Body of pancreas (tissue), 4 donors: ENCODE data around the gene KIAA0040. TPM values are rescaled to one million over a fixed set of nuclear protein-coding genes. Genes with fewer than 3 reads are reported as not detected.

ENCODE experiments used
- ATAC-seq: fragments of 150-250 bp; one replicate; pipeline ENCODE4 v1.9.1; 2016
- DNase-seq, 4 donors: peaks; one replicate each; pipeline ENCODE4 v3.0.0-alpha.2; 2019
- H3K27ac ChIP-seq, 4 donors: fragments of 200-600 bp; sonication (generic); 1 replicate in 3 of 4; 2 replicates in 1 of 4; pipeline versions ENCODE4 v1.5.1 to v1.6.1; 2016 to 2019; ENCODE audit warnings: mild to moderate bottlenecking in 1 of 4, mixed read lengths in 1 of 4, moderate library complexity in 1 of 4
- H3K27me3 ChIP-seq, 2 donors: fragments of 200-600 bp; sonication (generic); one replicate each; pipeline ENCODE4 v1.6.0; 2016; ENCODE audit warnings: mild to moderate bottlenecking in 1 of 2
- H3K36me3 ChIP-seq, 2 donors: fragments of 200-600 bp; sonication (generic); replicated peaks in 1 of 2; 2 replicates each; pipeline ENCODE4 v1.5.1; 2016; ENCODE audit warnings: low read depth in 2 of 2; ENCODE audit not compliant: insufficient read depth in 1 of 2
- H3K4me1 ChIP-seq: fragments of 200-600 bp; sonication (generic); one replicate; pipeline ENCODE4 v1.6.0; 2016
- H3K4me3 ChIP-seq, 2 donors: fragments of 200-600 bp; sonication (generic); 1 replicate in 1 of 2; 2 replicates in 1 of 2; pipeline ENCODE4 v1.5.1; 2016 to 2019
- H3K9me3 ChIP-seq, 3 donors: fragments of 200-600 bp; sonication (generic); 1 replicate in 2 of 3; 2 replicates in 1 of 3; pipeline ENCODE4 v1.5.1; 2016
- CTCF ChIP-seq, 7 experiments: fragments of 450-650 bp in 4 of 7; fragments of 200-600 bp in 3 of 7; sonication (generic) in 3 of 7; IDR thresholded peaks; one replicate each; pipeline ENCODE4 v1.5.1; 2016 to 2019; ENCODE audit warnings: antibody characterized with exemption in 7 of 7
- POLR2A ChIP-seq, 3 donors: fragments of 450-650 bp; IDR thresholded peaks; one replicate each; pipeline ENCODE4 v1.6.1; 2016; ENCODE audit warnings: antibody characterized with exemption in 3 of 3, mild to moderate bottlenecking in 2 of 3
- WGBS, 2 donors: methylation state at CpG; one replicate each; pipeline ENCODE4 v1.1.5; 2017; 5-methylcytosine and 5-hydroxymethylcytosine counted together
- intact Hi-C: fragments of 100-400 bp; cut with DNase I; formaldehyde crosslinking; loops from one replicate; pipeline ENCODE4 v1.15.1; 2023
- total RNA-seq, 2 donors: library from RNA; depleted of rRNA; stranded (reverse); fragments of >200 nt; gene quantifications; one replicate each; pipeline ENCODE4 v1.1.0, GENCODE V29; 2016

KIAA0040 gene
- total RNA-seq, 2 donors from 2014 or later = 10.1 to 29.7 TPM

GRCh38 chr1:175210744-175211143, 18.2 kb upstream of the KIAA0040 start:
- intact Hi-C loops = no loop called here
- 56 to 60% methylated on average over 4 of the region's 4 CpGs for WGBS, 2 donors
- Histone ChIP-seq H3K4me3 (no peak overlapping the region), H3K4me1 (no peaks in the 10 kb centered on the region), H3K9me3 (no peaks in the 10 kb centered on the region), H3K27ac (no peak overlapping the region), H3K36me3 (no peaks in the 10 kb centered on the region), H3K27me3 (no peaks in the 10 kb centered on the region)
- no peak for TF ChIP-seq POLR2A (IDR thresholded peaks at IDR 0.05)
- DNase-seq (no peak), ATAC-seq (no peak)

GRCh38 chr1:175209493-175209921, 16.9 kb upstream of the KIAA0040 start:
- no peak for DNase-seq

GRCh38 chr1:175208773-175209492, 16.4 kb upstream of the KIAA0040 start:
- no peaks in the 10 kb centered on the region for H3K9me3 ChIP-seq
- 14 to 26% methylated on average over 6 of the region's 6 CpGs for WGBS, 2 donors
- TF ChIP-seq CTCF (IDR thresholded peaks at IDR 0.05) (no peak), POLR2A (IDR thresholded peaks at IDR 0.05) (no peak)
- H3K4me3 ChIP-seq = no peak overlapping the region
- DNase-seq = no peak
- intact Hi-C loops = loop anchor here (10.0 kb wide), 1 partner anchor 54 kb away; no protein-coding TSS in a partner anchor
- H3K4me1 ChIP-seq = no peaks in the 10 kb centered on the region
- H3K27me3 ChIP-seq = no peaks in the 10 kb centered on the region
- no peaks in the 10 kb centered on the region for H3K36me3 ChIP-seq
- no peak for ATAC-seq
- H3K27ac ChIP-seq = peak overlapping the region in 1 of 4 donors; percentile 30

More at GRCh38 chr1:175209493-175209921, 16.9 kb upstream of the KIAA0040 start:
- TF ChIP-seq CTCF (IDR thresholded peaks at IDR 0.05) (no peak), POLR2A (IDR thresholded peaks at IDR 0.05) (no peak)
- H3K27ac ChIP-seq = peak overlapping the region in 1 of 4 donors; percentile 30
- no peaks in the 10 kb centered on the region for H3K9me3 ChIP-seq
- intact Hi-C loops = loop anchor here (10.0 kb wide), 1 partner anchor 55 kb away; no protein-coding TSS in a partner anchor
- H3K36me3 ChIP-seq = no peaks in the 10 kb centered on the region
- H3K4me3 ChIP-seq = no peak overlapping the region
- 32 to 57% methylated on average over 1 of the region's 1 CpG for WGBS, 2 donors
- H3K4me1 ChIP-seq = no peaks in the 10 kb centered on the region
- ATAC-seq = no peak
- H3K27me3 ChIP-seq = no peaks in the 10 kb centered on the region

- TF ChIP-seq CTCF (IDR thresholded peaks at IDR 0.05) (no peak), POLR2A (IDR thresholded peaks at IDR 0.05) (no peak)
- no peaks in the 10 kb centered on the region for H3K27me3 ChIP-seq
- no peaks in the 10 kb centered on the region for H3K36me3 ChIP-seq
- intact Hi-C loops = loop anchor here (10.0 kb wide), 1 partner anchor 53 kb away; no protein-coding TSS in a partner anchor
- no peaks in the 10 kb centered on the region for H3K4me1 ChIP-seq
- WGBS, 2 donors = 90 to 98% methylated on average over 2 of the region's 2 CpGs
- ATAC-seq (no peak), DNase-seq (no peak)
- H3K27ac ChIP-seq = no peak overlapping the region
- H3K9me3 ChIP-seq = no peaks in the 10 kb centered on the region
- no peak overlapping the region for H3K4me3 ChIP-seq
Observed at GRCh38 chr1:175207971-175208370, 15.4 kb upstream of the KIAA0040 start.

GRCh38 chr1:175206687-175207086, 14.1 kb upstream of the KIAA0040 start:
- H3K27me3 ChIP-seq = no peaks in the 10 kb centered on the region
- DNase-seq (no peak), ATAC-seq (no peak)
- TF ChIP-seq POLR2A (IDR thresholded peaks at IDR 0.05) (no peak), CTCF (IDR thresholded peaks at IDR 0.05) (no peak)
- intact Hi-C loops = loop anchor here (10.0 kb wide), 1 partner anchor 52 kb away; no protein-coding TSS in a partner anchor
- no peaks in the 10 kb centered on the region for H3K9me3 ChIP-seq
- H3K36me3 ChIP-seq = no peaks in the 10 kb centered on the region
- no peak overlapping the region for H3K27ac ChIP-seq
- H3K4me3 ChIP-seq = no peak overlapping the region
- H3K4me1 ChIP-seq = no peaks in the 10 kb centered on the region
